DOHH2 (cell line): ENCODE results near the gene NYAP2.

Source experiments
- H3F3A ChIP-seq: fragments of 200-600 bp; sonication (generic), shearing (Covaris generic); 2 replicates; pipeline ENCODE4 v1.6.0; 2016; ENCODE audit warnings: antibody characterized with exemption, mild to moderate bottlenecking; ENCODE audit not compliant: control insufficient read depth, insufficient read depth
- H3K27ac ChIP-seq: fragments of 200-600 bp; sonication (generic); 2 replicates; pipeline ENCODE4 v1.5.1; 2014; ENCODE audit warnings: low read depth, mild to moderate bottlenecking, low read length, moderate library complexity
- H3K27me3 ChIP-seq: fragments of 200-600 bp; sonication (generic); 2 replicates; pipeline ENCODE4 v1.6.1; 2014; ENCODE audit warnings: mild to moderate bottlenecking, low read length, mixed read lengths; ENCODE audit not compliant: control insufficient read depth
- H3K36me3 ChIP-seq: fragments of 200-600 bp; sonication (generic); 2 replicates; pipeline ENCODE4 v1.6.1; 2014; ENCODE audit warnings: mild to moderate bottlenecking, low read length, moderate library complexity, mixed read lengths; ENCODE audit not compliant: control insufficient read depth
- H3K4me1 ChIP-seq: fragments of 200-600 bp; sonication (generic); 2 replicates; pipeline ENCODE4 v1.6.1; 2014; ENCODE audit warnings: mild to moderate bottlenecking, low read length, mixed read lengths; ENCODE audit not compliant: control insufficient read depth
- H3K4me2 ChIP-seq: fragments of 200-600 bp; sonication (generic); 2 replicates; pipeline ENCODE4 v1.6.0; 2014; ENCODE audit warnings: mild to moderate bottlenecking, low read length, moderate library complexity
- H3K4me3 ChIP-seq: fragments of 200-600 bp; sonication (generic); 2 replicates; pipeline ENCODE4 v1.5.1; 2014; ENCODE audit warnings: mild to moderate bottlenecking, low read length, mixed read lengths
- H3K79me2 ChIP-seq: fragments of 200-600 bp; sonication (generic); 2 replicates; pipeline ENCODE4 v1.6.1; 2014; ENCODE audit warnings: mild to moderate bottlenecking, low read length, mixed read lengths; ENCODE audit not compliant: control insufficient read depth
- H3K9me2 ChIP-seq: fragments of 200-600 bp; sonication (generic); replicated peaks from 2 replicates; pipeline ENCODE4 v1.6.1; 2014; ENCODE audit warnings: mild to moderate bottlenecking, low read length, mixed read lengths; ENCODE audit not compliant: control insufficient read depth
- H3K9me3 ChIP-seq: fragments of 200-600 bp; sonication (generic); 2 replicates; pipeline ENCODE4 v1.6.1; 2014; ENCODE audit warnings: antibody characterized with exemption, low read length, mixed read lengths; ENCODE audit not compliant: control insufficient read depth, insufficient read depth
- H4K20me1 ChIP-seq: fragments of 200-600 bp; sonication (generic); 2 replicates; pipeline ENCODE4 v1.6.0; 2014; ENCODE audit warnings: low read depth, mild to moderate bottlenecking, antibody characterized with exemption, low read length, moderate library complexity; ENCODE audit not compliant: control insufficient read depth, insufficient read depth
- EZH2phosphoT487 ChIP-seq: fragments of 200-600 bp; sonication (generic); IDR thresholded peaks from 2 replicates; pipeline ENCODE4 v1.6.1; 2017; ENCODE audit warnings: borderline replicate concordance, mild to moderate bottlenecking, antibody characterized with exemption, low read length, moderate library complexity, mixed read lengths
- TF ChIP-seq, protein P1 (sequence below): fragments of 200-600 bp; sonication (generic); IDR thresholded peaks from one replicate; pipeline ENCODE4 v1.5.1; 2014; ENCODE audit warnings: antibody characterized with exemption, mild to moderate bottlenecking, low read depth, low read length; ENCODE audit not compliant: poor library complexity, severe bottlenecking

The NYAP2 gene

GRCh38 chr2:225636558-225636957 is 237.0 kb downstream of the NYAP2 start:
- Histone ChIP-seq H3K79me2 (no peaks in the 10 kb centered on the region), H3K36me3 (no peaks in the 10 kb centered on the region), H3K4me3 (no peak overlapping the region), H4K20me1 (no peaks in the 10 kb centered on the region), H3K27ac (no peak overlapping the region), H3K9me2 (no peaks in the 10 kb centered on the region), H3F3A (no peaks in the 10 kb centered on the region), H3K27me3 (no peaks in the 10 kb centered on the region), H3K4me2 (no peak overlapping the region), H3K4me1 (no peaks in the 10 kb centered on the region), H3K9me3 (no peaks in the 10 kb centered on the region)
- no peak for TF ChIP-seq EZH2phosphoT487
- TF ChIP-seq, protein P1, sequence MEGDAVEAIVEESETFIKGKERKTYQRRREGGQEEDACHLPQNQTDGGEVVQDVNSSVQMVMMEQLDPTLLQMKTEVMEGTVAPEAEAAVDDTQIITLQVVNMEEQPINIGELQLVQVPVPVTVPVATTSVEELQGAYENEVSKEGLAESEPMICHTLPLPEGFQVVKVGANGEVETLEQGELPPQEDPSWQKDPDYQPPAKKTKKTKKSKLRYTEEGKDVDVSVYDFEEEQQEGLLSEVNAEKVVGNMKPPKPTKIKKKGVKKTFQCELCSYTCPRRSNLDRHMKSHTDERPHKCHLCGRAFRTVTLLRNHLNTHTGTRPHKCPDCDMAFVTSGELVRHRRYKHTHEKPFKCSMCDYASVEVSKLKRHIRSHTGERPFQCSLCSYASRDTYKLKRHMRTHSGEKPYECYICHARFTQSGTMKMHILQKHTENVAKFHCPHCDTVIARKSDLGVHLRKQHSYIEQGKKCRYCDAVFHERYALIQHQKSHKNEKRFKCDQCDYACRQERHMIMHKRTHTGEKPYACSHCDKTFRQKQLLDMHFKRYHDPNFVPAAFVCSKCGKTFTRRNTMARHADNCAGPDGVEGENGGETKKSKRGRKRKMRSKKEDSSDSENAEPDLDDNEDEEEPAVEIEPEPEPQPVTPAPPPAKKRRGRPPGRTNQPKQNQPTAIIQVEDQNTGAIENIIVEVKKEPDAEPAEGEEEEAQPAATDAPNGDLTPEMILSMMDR: no peak

DNA sequence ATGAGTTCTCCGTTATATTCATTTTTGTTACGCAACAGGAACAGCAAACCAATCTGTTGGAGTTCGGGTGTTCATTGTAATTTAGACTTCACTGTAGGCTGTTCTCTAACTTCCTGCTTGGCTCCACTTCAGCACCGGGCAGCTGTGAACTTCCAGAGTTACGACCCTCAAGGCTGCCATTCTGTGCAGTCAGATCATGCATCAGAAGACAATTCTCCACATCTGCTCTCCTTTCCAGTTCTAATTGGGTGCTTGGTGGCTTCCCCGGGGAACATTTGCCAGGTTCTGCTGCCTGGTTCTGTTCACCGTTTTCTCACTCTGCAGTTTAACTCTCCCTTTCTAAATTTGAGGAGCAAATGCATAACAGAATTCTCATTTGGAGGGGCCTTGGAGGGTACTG is 237.7 kb downstream of the NYAP2 start:
- H3K4me1 ChIP-seq: no peaks in the 10 kb centered on the region
- no peaks in the 10 kb centered on the region for H3K9me3 ChIP-seq
- H3K79me2 ChIP-seq: no peaks in the 10 kb centered on the region
- no peaks in the 10 kb centered on the region for H4K20me1 ChIP-seq
- H3K4me2 ChIP-seq: no peak overlapping the region
- no peaks in the 10 kb centered on the region for H3K36me3 ChIP-seq
- no peaks in the 10 kb centered on the region for H3F3A ChIP-seq
- H3K4me3 ChIP-seq: no peak overlapping the region
- no peaks in the 10 kb centered on the region for H3K9me2 ChIP-seq
- no peak overlapping the region for H3K27ac ChIP-seq
- H3K27me3 ChIP-seq: no peaks in the 10 kb centered on the region
- TF ChIP-seq EZH2phosphoT487: no peak
- TF ChIP-seq, protein P1: no peak

- no peak overlapping the region for H3K4me2 ChIP-seq
- no peaks in the 10 kb centered on the region for H4K20me1 ChIP-seq
- H3K79me2 ChIP-seq: no peaks in the 10 kb centered on the region
- no peaks in the 10 kb centered on the region for H3F3A ChIP-seq
- no peak overlapping the region for H3K4me3 ChIP-seq
- H3K36me3 ChIP-seq: no peaks in the 10 kb centered on the region
- TF ChIP-seq EZH2phosphoT487: no peak
- TF ChIP-seq, protein P1: no peak
- H3K27ac ChIP-seq: no peak overlapping the region
- no peaks in the 10 kb centered on the region for H3K4me1 ChIP-seq
- no peaks in the 10 kb centered on the region for H3K27me3 ChIP-seq
- no peaks in the 10 kb centered on the region for H3K9me2 ChIP-seq
- H3K9me3 ChIP-seq: no peaks in the 10 kb centered on the region
Measured at GRCh38 chr2:225640550-225640949, 241.0 kb downstream of the NYAP2 start.

GRCh38 chr2:225649274-225649673 is 249.8 kb downstream of the NYAP2 start:
- no peaks in the 10 kb centered on the region for H3F3A ChIP-seq
- H3K27me3 ChIP-seq: no peaks in the 10 kb centered on the region
- no peak overlapping the region for H3K4me2 ChIP-seq
- H3K36me3 ChIP-seq: no peaks in the 10 kb centered on the region
- no peaks in the 10 kb centered on the region for H3K9me2 ChIP-seq
- no peak overlapping the region for H3K4me3 ChIP-seq
- H3K9me3 ChIP-seq: no peaks in the 10 kb centered on the region
- no peaks in the 10 kb centered on the region for H4K20me1 ChIP-seq
- no peaks in the 10 kb centered on the region for H3K79me2 ChIP-seq
- no peak overlapping the region for H3K27ac ChIP-seq
- H3K4me1 ChIP-seq: no peaks in the 10 kb centered on the region
- TF ChIP-seq, protein P1: no peak
- TF ChIP-seq EZH2phosphoT487: no peak
